22Rv1 (cell line): ENCODE results near the gene NUP155.

Experiments used
- ZFX ChIP-seq: fragments of 450-650 bp; IDR thresholded peaks from 2 replicates; pipeline ENCODE4 v1.6.1; 2017; ENCODE audit warnings: antibody characterized with exemption, borderline replicate concordance
- TF ChIP-seq, protein P1 (sequence below): fragments of 450-650 bp; IDR thresholded peaks from 2 replicates; pipeline ENCODE4 v1.5.1; 2017; ENCODE audit warnings: mild to moderate bottlenecking

DNA sequence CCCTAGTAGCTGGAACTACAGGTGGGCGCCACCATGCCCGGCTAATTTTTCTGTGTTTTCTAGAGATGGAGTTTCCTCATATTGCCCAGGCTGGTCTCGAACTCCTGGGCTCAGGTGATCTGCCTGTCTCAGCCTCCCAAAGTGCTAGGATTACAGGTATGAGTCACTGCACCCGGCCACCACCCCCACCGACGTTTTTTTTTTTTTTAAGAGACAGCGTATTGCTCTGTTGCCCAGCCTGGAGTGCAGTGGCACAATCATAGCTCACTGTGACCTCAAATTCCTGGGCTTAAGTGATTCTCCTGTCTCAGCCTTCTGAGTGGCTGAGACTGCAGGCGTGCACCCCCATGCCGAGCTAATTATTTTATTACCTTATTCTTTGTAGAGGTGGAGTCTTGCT, 46.4 kb upstream of the NUP155 start:
- TF ChIP-seq, protein P1, sequence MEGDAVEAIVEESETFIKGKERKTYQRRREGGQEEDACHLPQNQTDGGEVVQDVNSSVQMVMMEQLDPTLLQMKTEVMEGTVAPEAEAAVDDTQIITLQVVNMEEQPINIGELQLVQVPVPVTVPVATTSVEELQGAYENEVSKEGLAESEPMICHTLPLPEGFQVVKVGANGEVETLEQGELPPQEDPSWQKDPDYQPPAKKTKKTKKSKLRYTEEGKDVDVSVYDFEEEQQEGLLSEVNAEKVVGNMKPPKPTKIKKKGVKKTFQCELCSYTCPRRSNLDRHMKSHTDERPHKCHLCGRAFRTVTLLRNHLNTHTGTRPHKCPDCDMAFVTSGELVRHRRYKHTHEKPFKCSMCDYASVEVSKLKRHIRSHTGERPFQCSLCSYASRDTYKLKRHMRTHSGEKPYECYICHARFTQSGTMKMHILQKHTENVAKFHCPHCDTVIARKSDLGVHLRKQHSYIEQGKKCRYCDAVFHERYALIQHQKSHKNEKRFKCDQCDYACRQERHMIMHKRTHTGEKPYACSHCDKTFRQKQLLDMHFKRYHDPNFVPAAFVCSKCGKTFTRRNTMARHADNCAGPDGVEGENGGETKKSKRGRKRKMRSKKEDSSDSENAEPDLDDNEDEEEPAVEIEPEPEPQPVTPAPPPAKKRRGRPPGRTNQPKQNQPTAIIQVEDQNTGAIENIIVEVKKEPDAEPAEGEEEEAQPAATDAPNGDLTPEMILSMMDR, result no peak
- no peak for TF ChIP-seq ZFX
